A673 (cell line): Measurements from ENCODE around the gene TERT.

Experiments used
- CTCF ChIP-seq: fragments of 300-800, 200-600 bp; sonication (generic); conservative IDR thresholded peaks from 2 replicates; pipeline ENCODE4 v1.5.1; 2017; ENCODE audit warnings: low read depth, mild to moderate bottlenecking, antibody characterized with exemption, low read length, moderate library complexity, mixed read lengths
- EZH2 ChIP-seq: fragments of 200-600 bp; sonication (generic); IDR thresholded peaks from 2 replicates; pipeline ENCODE4 v1.6.1; 2017; ENCODE audit warnings: borderline replicate concordance, low read depth, mild to moderate bottlenecking, mixed read lengths, antibody characterized with exemption, low read length; ENCODE audit not compliant: poor library complexity, severe bottlenecking

DNA sequence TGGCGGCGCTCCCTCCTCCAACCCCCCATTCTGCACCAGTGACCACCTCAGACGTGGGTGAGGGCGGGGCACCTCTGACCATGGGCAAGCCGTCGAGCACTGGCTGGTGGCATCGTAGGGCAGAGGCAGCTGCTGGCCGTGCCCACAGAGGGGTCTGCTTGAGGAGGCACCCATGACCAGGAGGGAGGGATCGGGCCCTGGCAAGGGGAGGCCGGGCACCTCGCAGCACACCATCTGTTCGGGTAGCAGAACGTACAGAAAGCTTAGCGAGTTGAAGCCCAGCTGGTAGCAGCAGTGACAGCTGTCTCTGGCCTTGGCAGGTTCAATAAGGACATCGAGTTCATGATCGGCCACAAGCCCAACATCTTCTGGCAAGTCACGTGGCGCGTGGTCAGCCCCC is 74.0 kb downstream of the TERT start:
- TF ChIP-seq CTCF (no peak), EZH2 (no peak)
